CD4-positive, alpha-beta T cell treated with Interleukin-21 for 1 hour (primary cell): ENCODE measurements around the gene MAPK12.

Experiments
- DNase-seq: peaks from one replicate; pipeline ENCODE4 v3.0.0-alpha.2; 2020

The MAPK12 gene

GRCh38 chr22:50261615-50262459, at the start of gene MAPK12:
Gene MAPK12 (minus strand): TSS chr22:50261683. CDS start chr22:50261509, 174 bp downstream.
- no peak for DNase-seq

GRCh38 chr22:50310949-50311444, 49.5 kb upstream of the MAPK12 start:
- no peak for DNase-seq

- no peak for DNase-seq
Measured at GRCh38 chr22:50310031-50310722, 48.7 kb upstream of the MAPK12 start.

GRCh38 chr22:50309601-50309991, 48.1 kb upstream of the MAPK12 start:
- DNase-seq, result no peak

- no peak for DNase-seq
Measured at GRCh38 chr22:50308986-50309600, 47.6 kb upstream of the MAPK12 start.

- no peak for DNase-seq
Measured at GRCh38 chr22:50308597-50308935, 47.1 kb upstream of the MAPK12 start.

GRCh38 chr22:50307890-50308596, 46.6 kb upstream of the MAPK12 start:
- no peak for DNase-seq

GRCh38 chr22:50306753-50307749, 45.6 kb upstream of the MAPK12 start, which contains the start of gene PLXNB2:
Gene PLXNB2 (minus strand): TSS chr22:50307646. CDS start chr22:50290584, 17,062 bp downstream.
- peak; percentile 37 for DNase-seq

GRCh38 chr22:50305923-50306566, 44.6 kb upstream of the MAPK12 start:
- DNase-seq, result no peak

- DNase-seq, result no peak
Measured at GRCh38 chr22:50305393-50305922, 44.0 kb upstream of the MAPK12 start.

GRCh38 chr22:50304528-50305392, 43.3 kb upstream of the MAPK12 start:
- peak; percentile 17 for DNase-seq

- peak; percentile 28 for DNase-seq
Measured at GRCh38 chr22:50303848-50304527, 42.5 kb upstream of the MAPK12 start.

GRCh38 chr22:50303515-50303847, 42.0 kb upstream of the MAPK12 start:
- no peak for DNase-seq

- DNase-seq, result no peak
Measured at GRCh38 chr22:50302564-50302963, 41.1 kb upstream of the MAPK12 start.

- no peak for DNase-seq
Measured at GRCh38 chr22:50302041-50302541, 40.6 kb upstream of the MAPK12 start.

- DNase-seq, result no peak
Measured at GRCh38 chr22:50301581-50301991, 40.1 kb upstream of the MAPK12 start.

GRCh38 chr22:50300620-50301257, 39.3 kb upstream of the MAPK12 start:
- no peak for DNase-seq
